ENCODE measurements around the gene CCSER1.

The CCSER1 gene

DNA sequence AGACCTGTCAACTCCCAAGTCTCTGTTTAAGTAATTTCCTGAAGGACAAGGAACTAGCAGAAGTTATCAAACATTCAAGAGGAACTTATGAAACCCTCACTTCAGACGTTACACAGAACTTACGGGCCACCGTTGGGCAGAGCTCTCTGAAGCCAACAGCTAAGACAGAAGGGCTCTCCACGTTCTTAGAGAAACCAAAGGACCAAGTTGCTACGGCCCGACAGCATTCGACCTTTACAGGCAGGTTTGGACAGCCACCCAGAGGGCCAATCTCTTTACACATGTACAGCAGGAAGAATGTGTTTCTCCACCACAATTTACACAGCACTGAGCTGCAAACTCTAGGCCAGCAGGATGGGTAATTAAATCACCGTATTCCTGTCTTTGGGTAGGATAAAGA is 1471.5 kb downstream of the CCSER1 start:
- in situ Hi-C loops (cut with HindIII; ENCODE audit: low sequenced_read_pairs) = no loop called here

DNA sequence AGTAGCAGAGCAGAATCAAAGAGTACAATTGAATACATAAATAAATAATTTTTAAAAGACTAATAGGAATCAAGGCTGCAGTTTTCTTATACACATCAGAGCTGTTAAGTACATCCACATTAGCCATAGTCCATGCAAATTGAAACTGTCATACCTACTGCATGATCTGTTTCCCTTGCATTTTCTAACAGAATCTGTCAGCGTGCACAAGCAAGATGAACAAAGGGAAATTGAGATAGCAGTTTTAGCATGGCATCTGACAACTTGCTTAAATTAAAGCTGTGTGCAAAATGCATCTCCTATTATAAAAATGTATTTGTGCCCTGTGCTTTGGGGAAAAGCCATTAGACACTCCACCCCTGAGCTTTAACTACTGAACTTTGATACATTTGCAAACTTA is 1473.1 kb downstream of the CCSER1 start:
- TF ChIP-seq, protein P1, sequence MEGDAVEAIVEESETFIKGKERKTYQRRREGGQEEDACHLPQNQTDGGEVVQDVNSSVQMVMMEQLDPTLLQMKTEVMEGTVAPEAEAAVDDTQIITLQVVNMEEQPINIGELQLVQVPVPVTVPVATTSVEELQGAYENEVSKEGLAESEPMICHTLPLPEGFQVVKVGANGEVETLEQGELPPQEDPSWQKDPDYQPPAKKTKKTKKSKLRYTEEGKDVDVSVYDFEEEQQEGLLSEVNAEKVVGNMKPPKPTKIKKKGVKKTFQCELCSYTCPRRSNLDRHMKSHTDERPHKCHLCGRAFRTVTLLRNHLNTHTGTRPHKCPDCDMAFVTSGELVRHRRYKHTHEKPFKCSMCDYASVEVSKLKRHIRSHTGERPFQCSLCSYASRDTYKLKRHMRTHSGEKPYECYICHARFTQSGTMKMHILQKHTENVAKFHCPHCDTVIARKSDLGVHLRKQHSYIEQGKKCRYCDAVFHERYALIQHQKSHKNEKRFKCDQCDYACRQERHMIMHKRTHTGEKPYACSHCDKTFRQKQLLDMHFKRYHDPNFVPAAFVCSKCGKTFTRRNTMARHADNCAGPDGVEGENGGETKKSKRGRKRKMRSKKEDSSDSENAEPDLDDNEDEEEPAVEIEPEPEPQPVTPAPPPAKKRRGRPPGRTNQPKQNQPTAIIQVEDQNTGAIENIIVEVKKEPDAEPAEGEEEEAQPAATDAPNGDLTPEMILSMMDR (IDR thresholded peaks at IDR 0.05; ENCODE audit: low read depth, low read length, missing control alignments) = no peak
- in situ Hi-C loops (cut with HindIII; ENCODE audit: low sequenced_read_pairs) = no loop called here
- DNase-seq (ENCODE audit: low read depth) = no peak

More for the DNA sequence above, 1471.5 kb downstream of the CCSER1 start:
- no peak overlapping the region for H3K4me3 ChIP-seq (ENCODE audit: low read depth, low read length)
- TF ChIP-seq, protein P1 (IDR thresholded peaks at IDR 0.05; ENCODE audit: low read depth, low read length, missing control alignments) = no peak
- no peak for DNase-seq (ENCODE audit: low read depth)

DNA sequence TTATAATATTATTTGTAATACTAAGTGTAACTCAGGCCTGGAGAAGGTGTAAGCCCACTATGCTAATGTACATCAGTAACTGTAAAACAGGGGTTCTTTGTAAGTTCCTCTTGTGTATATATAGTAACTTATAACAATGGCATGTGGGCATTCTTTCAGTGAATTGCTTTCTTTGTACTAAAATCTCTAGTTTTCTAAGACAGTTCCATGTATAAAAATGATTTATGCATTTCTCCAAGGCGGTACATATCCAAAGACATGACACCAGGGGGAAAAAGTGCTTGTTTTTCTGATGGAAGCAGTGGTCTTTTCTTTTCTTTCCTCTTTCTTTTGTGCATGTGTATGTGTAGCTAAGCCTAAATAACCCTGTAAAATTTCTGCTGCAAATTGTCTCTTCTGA is 1474.2 kb downstream of the CCSER1 start:
- TF ChIP-seq, protein P1 (IDR thresholded peaks at IDR 0.05; ENCODE audit: low read depth, low read length, missing control alignments) = no peak
- no peak overlapping the region for H3K4me3 ChIP-seq (ENCODE audit: low read depth, low read length)
- in situ Hi-C loops (cut with HindIII; ENCODE audit: low sequenced_read_pairs) = no loop called here
- DNase-seq (ENCODE audit: low read depth) = no peak

More for the DNA sequence above, 1473.1 kb downstream of the CCSER1 start:
- no peak overlapping the region for H3K4me3 ChIP-seq (ENCODE audit: low read depth, low read length)

- no peak overlapping the region for H3K4me3 ChIP-seq (ENCODE audit: low read depth, low read length)
- no peak for DNase-seq (ENCODE audit: low read depth)
- TF ChIP-seq, protein P1 (IDR thresholded peaks at IDR 0.05; ENCODE audit: low read depth, low read length, missing control alignments) = no peak
- in situ Hi-C loops (cut with HindIII; ENCODE audit: low sequenced_read_pairs) = no loop called here
Observed at GRCh38 chr4:91611782-91612181, 1484.6 kb downstream of the CCSER1 start.

GRCh38 chr4:91620952-91621351 is 1493.8 kb downstream of the CCSER1 start:
- TF ChIP-seq, protein P1 (IDR thresholded peaks at IDR 0.05; ENCODE audit: low read depth, low read length, missing control alignments) = no peak
- in situ Hi-C loops (cut with HindIII; ENCODE audit: low sequenced_read_pairs) = no loop called here
- H3K4me3 ChIP-seq (ENCODE audit: low read depth, low read length) = no peak overlapping the region
- DNase-seq (ENCODE audit: low read depth) = no peak

- TF ChIP-seq, protein P1 (IDR thresholded peaks at IDR 0.05; ENCODE audit: low read depth, low read length, missing control alignments) = no peak
- in situ Hi-C loops (cut with HindIII; ENCODE audit: low sequenced_read_pairs) = no loop called here
- H3K4me3 ChIP-seq (ENCODE audit: low read depth, low read length) = no peak overlapping the region
- no peak for DNase-seq (ENCODE audit: low read depth)
Observed at GRCh38 chr4:91621446-91621845, 1494.3 kb downstream of the CCSER1 start.
